HL-60 (cell line): ENCODE results near the gene MUC5AC.

ENCODE experiments used
- DNase-seq, 2 experiments: peaks; one replicate each; pipeline ENCODE4 v3.0.0-alpha.2; 2010 to 2020; ENCODE audit warnings: low read depth in 1 of 2, low spot score in 1 of 2
- H3K27ac ChIP-seq: fragments of 250-450 bp; sonication (Bioruptor Pico); replicated peaks from 2 replicates; pipeline ENCODE4 v1.5.1; 2020; ENCODE audit warnings: mild to moderate bottlenecking, moderate library complexity
- H3K27me3 ChIP-seq: fragments of 250-450 bp; sonication (Bioruptor Pico); 2 replicates; pipeline ENCODE4 v1.5.1; 2021; ENCODE audit warnings: mild to moderate bottlenecking, moderate library complexity; ENCODE audit not compliant: insufficient read depth, poor library complexity, severe bottlenecking
- H3K4me3 ChIP-seq: replicated peaks from 2 replicates; pipeline ENCODE4 v1.5.1; 2011; ENCODE audit warnings: mild to moderate bottlenecking, control low read depth, low read length; ENCODE audit not compliant: insufficient read depth
- CTCF ChIP-seq: IDR thresholded peaks from one replicate; pipeline ENCODE4 v1.5.1; 2011; ENCODE audit warnings: low read length, control low read depth, inconsistent platforms; ENCODE audit not compliant: insufficient read depth
- GABPA ChIP-seq: IDR thresholded peaks from 2 replicates; pipeline ENCODE4 v1.6.1; 2012; ENCODE audit warnings: low read depth
- POLR2AphosphoS5 ChIP-seq: IDR thresholded peaks from 2 replicates; pipeline ENCODE4 v1.6.1; 2012; ENCODE audit warnings: low read depth
- REST ChIP-seq: IDR thresholded peaks from 2 replicates; pipeline ENCODE4 v1.6.1; 2012; ENCODE audit warnings: low read depth; ENCODE audit not compliant: insufficient replicate concordance
- SPI1 ChIP-seq: IDR thresholded peaks from 2 replicates; pipeline ENCODE4 v1.6.1; 2012; ENCODE audit warnings: low read depth, mild to moderate bottlenecking, borderline replicate concordance

Gene MUC5AC

GRCh38 chr11:1202154-1202775, 44.5 kb downstream of the MUC5AC start:
- peak in 1 of 2 experiments; percentile 8 for DNase-seq

GRCh38 chr11:1202776-1203504, 45.2 kb downstream of the MUC5AC start:
- H3K27me3 ChIP-seq = no peaks in the 10 kb centered on the region
- DNase-seq = peak; percentile 18 to 24
- H3K27ac ChIP-seq = no peak overlapping the region
- TF ChIP-seq REST (no peak), CTCF (peak; percentile 79)
- no peak overlapping the region for H3K4me3 ChIP-seq

More at GRCh38 chr11:1202154-1202775, 44.5 kb downstream of the MUC5AC start:
- Histone ChIP-seq H3K4me3 (no peak overlapping the region), H3K27me3 (no peaks in the 10 kb centered on the region), H3K27ac (no peak overlapping the region)
- TF ChIP-seq CTCF (no peak), POLR2AphosphoS5 (no peak), REST (no peak), SPI1 (no peak), GABPA (no peak)

- no peaks in the 10 kb centered on the region for H3K27me3 ChIP-seq
- no peak for DNase-seq
- H3K4me3 ChIP-seq = no peak overlapping the region
- no peak overlapping the region for H3K27ac ChIP-seq
- no peak for TF ChIP-seq SPI1
Measured at GRCh38 chr11:1203505-1204271, 45.9 kb downstream of the MUC5AC start.

GRCh38 chr11:1204381-1205101, 46.8 kb downstream of the MUC5AC start:
- H3K27me3 ChIP-seq = no peaks in the 10 kb centered on the region
- DNase-seq = no peak
- no peak for TF ChIP-seq POLR2AphosphoS5
- H3K27ac ChIP-seq = no peak overlapping the region
- H3K4me3 ChIP-seq = no peak overlapping the region
